SU-DHL-6 (cell line): ENCODE results near the gene ZXDA.
A peak's percentile ranks its signal among the peaks of the same experiment; 100 is the strongest.
"Not testable (repeated sequence)": the region's sequence is repeated elsewhere in the genome, so short reads cannot be mapped to it uniquely, and the experiment has no call there.

Experiments used
- H2AFZ ChIP-seq: fragments of 200-600 bp; sonication (generic); 2 replicates; pipeline ENCODE4 v1.6.1; 2014; ENCODE audit warnings: low read depth, mild to moderate bottlenecking, moderate library complexity, mixed read lengths, antibody characterized with exemption, low read length; ENCODE audit not compliant: severe bottlenecking
- H3F3A ChIP-seq: fragments of 200-600 bp; shearing (Covaris generic); 2 replicates; pipeline ENCODE4 v1.6.0; 2016; ENCODE audit warnings: antibody characterized with exemption, mild to moderate bottlenecking; ENCODE audit not compliant: insufficient read depth
- H3K27ac ChIP-seq: fragments of 200-600 bp; sonication (generic); 2 replicates; pipeline ENCODE4 v1.5.1; 2016; ENCODE audit warnings: low read depth, mild to moderate bottlenecking, low read length, moderate library complexity, mixed read lengths
- H3K27me3 ChIP-seq: fragments of 200-600 bp; sonication (generic), shearing (Covaris generic); 2 replicates; pipeline ENCODE4 v1.6.0; 2014; ENCODE audit warnings: mild to moderate bottlenecking, low read length
- H3K36me3 ChIP-seq: fragments of 200-600 bp; sonication (generic); 2 replicates; pipeline ENCODE4 v1.6.1; 2014; ENCODE audit warnings: mild to moderate bottlenecking, low read length, mixed read lengths
- H3K4me2 ChIP-seq: fragments of 300-600, 200-600 bp; shearing (Covaris generic), sonication (generic); 2 replicates; pipeline ENCODE4 v1.6.0; 2014; ENCODE audit warnings: low read length, low read depth, mild to moderate bottlenecking; ENCODE audit not compliant: poor library complexity, severe bottlenecking
- H3K4me3 ChIP-seq: fragments of 200-600 bp; sonication (generic); 2 replicates; pipeline ENCODE4 v1.5.1; 2014; ENCODE audit warnings: antibody characterized with exemption, low read length, mild to moderate bottlenecking, mixed read lengths; ENCODE audit not compliant: insufficient read depth, poor library complexity, severe bottlenecking
- H3K79me2 ChIP-seq: fragments of 200-600 bp; sonication (generic); 2 replicates; pipeline ENCODE4 v1.6.1; 2014; ENCODE audit warnings: mild to moderate bottlenecking, low read length, moderate library complexity; ENCODE audit not compliant: insufficient read depth
- H3K9ac ChIP-seq: fragments of 200-600 bp; sonication (generic); 2 replicates; pipeline ENCODE4 v1.7.0; 2014; ENCODE audit warnings: mild to moderate bottlenecking, low read length
- H3K9me2 ChIP-seq: fragments of 200-600 bp; sonication (generic); replicated peaks from 2 replicates; pipeline ENCODE4 v1.6.1; 2014; ENCODE audit warnings: low read length; ENCODE audit not compliant: insufficient read depth
- H3K9me3 ChIP-seq: fragments of 200-600 bp; sonication (generic); 2 replicates; pipeline ENCODE4 v1.6.1; 2014; ENCODE audit warnings: low read length, mixed read lengths; ENCODE audit not compliant: insufficient read depth
- H4K20me1 ChIP-seq: fragments of 200-600 bp; sonication (generic); 2 replicates; pipeline ENCODE4 v1.6.1; 2014; ENCODE audit warnings: low read depth, mild to moderate bottlenecking, antibody characterized with exemption, low read length, moderate library complexity, mixed read lengths
- CTCF ChIP-seq: fragments of 200-600 bp; sonication (generic); IDR thresholded peaks from one replicate; pipeline ENCODE4 v1.5.1; 2017; ENCODE audit warnings: antibody characterized with exemption, mild to moderate bottlenecking, low read length, moderate library complexity; ENCODE audit not compliant: insufficient read depth, poor library complexity, severe bottlenecking
- EZH2phosphoT487 ChIP-seq: fragments of 200-600 bp; sonication (generic), shearing (Covaris generic); conservative IDR thresholded peaks from 2 replicates; pipeline ENCODE4 v1.6.1; 2018; ENCODE audit warnings: mild to moderate bottlenecking, antibody characterized with exemption, low read length, moderate library complexity, mixed read lengths

The ZXDA gene

GRCh38 chrX:57925806-57926205 is 15.5 kb upstream of the ZXDA start:
- Histone ChIP-seq H2AFZ (no peak overlapping the region), H3K27me3 (no peaks in the 10 kb centered on the region), H3F3A (no peaks in the 10 kb centered on the region), H3K9me2 (no peaks in the 10 kb centered on the region), H3K79me2 (no peaks in the 10 kb centered on the region), H4K20me1 (no peaks in the 10 kb centered on the region), H3K4me3 (no peak overlapping the region), H3K27ac (no peak overlapping the region), H3K36me3 (no peaks in the 10 kb centered on the region), H3K4me2 (no peak overlapping the region), H3K9me3 (no peaks in the 10 kb centered on the region), H3K9ac (no peak overlapping the region)
- TF ChIP-seq EZH2phosphoT487 (no peak), CTCF (no peak)

GRCh38 chrX:57918750-57919436 is 8.6 kb upstream of the ZXDA start:
- no peak overlapping the region for H2AFZ ChIP-seq
- no peak overlapping the region for H3K27ac ChIP-seq
- H3K79me2 ChIP-seq, result no peaks in the 10 kb centered on the region
- H3K9ac ChIP-seq, result no peak overlapping the region
- H3K36me3 ChIP-seq, result no peaks in the 10 kb centered on the region
- H4K20me1 ChIP-seq, result no peaks in the 10 kb centered on the region
- no peak overlapping the region for H3K4me2 ChIP-seq
- H3K9me3 ChIP-seq, result no peaks in the 10 kb centered on the region
- no peaks in the 10 kb centered on the region for H3K27me3 ChIP-seq
- TF ChIP-seq EZH2phosphoT487, result no peak
- TF ChIP-seq CTCF, result peak; percentile 12
- no peaks in the 10 kb centered on the region for H3F3A ChIP-seq
- no peaks in the 10 kb centered on the region for H3K9me2 ChIP-seq
- H3K4me3 ChIP-seq, result no peak overlapping the region

- Histone ChIP-seq H3K27me3 (no peaks in the 10 kb centered on the region), H3K9ac (no peak overlapping the region), H4K20me1 (no peaks in the 10 kb centered on the region), H3F3A (no peaks in the 10 kb centered on the region), H2AFZ (no peak overlapping the region), H3K79me2 (no peaks in the 10 kb centered on the region), H3K4me2 (no peak overlapping the region), H3K36me3 (no peaks in the 10 kb centered on the region), H3K9me3 (no peaks in the 10 kb centered on the region), H3K27ac (no peak overlapping the region), H3K9me2 (no peaks in the 10 kb centered on the region), H3K4me3 (no peak overlapping the region)
- TF ChIP-seq EZH2phosphoT487 (no peak), CTCF (no peak)
These were observed 5.4 kb upstream of the ZXDA start for GRCh38 chrX:57915680-57916079.

DNA sequence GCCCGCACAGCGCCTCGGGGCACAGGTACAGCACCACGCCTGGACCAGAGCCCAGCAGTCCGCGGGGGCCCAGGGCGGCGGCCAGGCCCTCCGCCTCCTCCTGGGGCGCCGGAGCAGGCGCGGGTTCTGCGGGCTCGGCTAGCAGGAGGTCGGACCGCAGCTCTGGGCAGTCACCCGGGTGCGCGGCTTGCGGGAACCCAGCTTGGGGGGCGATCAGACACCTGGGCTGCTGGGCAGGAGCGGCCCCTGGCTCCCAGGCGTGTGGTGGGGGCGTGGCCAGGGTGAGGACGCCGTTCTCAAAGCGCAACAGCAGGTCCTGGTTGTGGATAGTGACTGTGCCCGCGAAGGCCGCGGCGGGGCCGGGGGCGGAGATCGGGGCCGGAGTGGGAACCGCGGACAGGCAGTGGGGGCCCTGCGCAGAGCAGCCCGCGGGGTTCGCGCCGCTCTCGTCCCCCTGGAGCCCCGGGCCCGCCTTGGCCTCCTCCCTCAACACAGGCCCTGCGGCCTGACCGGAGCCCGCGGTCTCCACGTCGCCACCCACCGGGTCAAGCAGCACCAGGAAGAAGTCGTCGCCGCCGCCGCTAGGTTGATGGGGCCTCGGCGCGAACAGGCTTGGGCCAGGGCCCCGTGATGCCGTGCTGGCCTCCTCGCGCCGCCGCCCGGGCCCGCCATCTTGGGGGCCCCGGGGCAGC is 517 bp downstream of the ZXDA start:
- not testable (repeated sequence) for H3K36me3 ChIP-seq, H3K9me3 ChIP-seq, H3F3A ChIP-seq, H4K20me1 ChIP-seq, H3K27ac ChIP-seq, H3K9me2 ChIP-seq, H3K4me2 ChIP-seq, H3K4me3 ChIP-seq, H3K27me3 ChIP-seq, H2AFZ ChIP-seq
- H3K9ac ChIP-seq, result peak overlapping the region; percentile 33; the same call in 1 of the 2 replicates
- H3K79me2 ChIP-seq, result peaks cover 13% of the 10 kb centered on the region; the same call in 1 of the 2 replicates

DNA sequence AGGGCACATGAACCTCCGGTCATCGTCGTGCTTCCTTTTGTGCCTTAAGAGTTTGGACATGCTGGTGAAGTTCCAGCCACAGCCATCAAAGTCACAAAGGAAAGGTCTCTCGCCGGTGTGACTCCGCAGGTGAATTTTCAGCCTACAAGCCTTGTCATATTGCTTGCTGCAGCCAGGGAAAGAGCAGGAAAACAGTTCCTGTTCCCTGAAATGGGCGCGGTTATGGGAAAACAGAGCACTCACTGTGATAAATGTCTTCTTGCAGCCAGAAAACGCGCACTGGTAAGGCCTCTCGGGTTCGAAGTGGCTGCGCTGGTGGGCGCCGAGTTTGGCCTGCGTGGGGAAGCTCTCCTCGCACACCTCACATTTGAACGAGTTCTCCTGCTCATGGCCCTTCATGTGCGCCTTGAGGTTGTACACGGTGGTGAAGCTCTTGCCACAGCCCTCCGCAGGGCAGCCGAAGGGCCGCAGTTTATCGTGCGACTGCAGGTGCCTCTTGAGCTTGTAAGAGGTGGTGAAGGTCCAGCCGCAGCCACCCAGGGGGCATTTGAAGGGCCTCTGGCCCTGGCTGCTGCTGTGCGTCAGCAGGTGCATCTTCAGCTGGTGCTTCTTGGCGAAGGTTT is 1.2 kb downstream of the ZXDA start:
- not testable (repeated sequence) for H3K27me3 ChIP-seq, H3K4me2 ChIP-seq, H3F3A ChIP-seq, H3K27ac ChIP-seq, H3K4me3 ChIP-seq, H3K36me3 ChIP-seq, H3K9ac ChIP-seq, H4K20me1 ChIP-seq, H3K9me2 ChIP-seq, H2AFZ ChIP-seq, H3K9me3 ChIP-seq
- peaks cover 13% of the 10 kb centered on the region; the same call in 1 of the 2 replicates for H3K79me2 ChIP-seq
